ENCODE results near the gene CNKSR3. TPM values are rescaled to one million over a fixed set of nuclear protein-coding genes. Genes with fewer than 3 reads are reported as not detected.

The CNKSR3 gene
- total RNA-seq, 1 experiment from 2014 or later, result 5.6 TPM

- Histone ChIP-seq H4K91ac (ENCODE audit: insufficient read length, low read depth, low read length) (no peak overlapping the region), H2BK5ac (ENCODE audit: insufficient read length, low read length) (no peak overlapping the region), H3K23me2 (ENCODE audit: insufficient read length, low read depth, low read length, poor library complexity, severe bottlenecking) (no peaks in the 10 kb centered on the region), H3K56ac (ENCODE audit: insufficient read length, low read depth, low read length) (no peak overlapping the region), H3K14ac (ENCODE audit: insufficient read depth, low read length) (no peak overlapping the region), H2BK15ac (ENCODE audit: low read depth, low read length) (no peak overlapping the region), H3K4me2 (ENCODE audit: insufficient read depth, insufficient read length, low read length) (no peak overlapping the region), H3K23ac (ENCODE audit: insufficient read length, low read depth, low read length) (no peak overlapping the region), H2AFZ (ENCODE audit: low read length) (no peak overlapping the region), H3K9ac (ENCODE audit: extremely low read depth, insufficient read length, low read length) (no peak overlapping the region), H3K4me1 (ENCODE audit: insufficient read depth, low read length) (no peaks in the 10 kb centered on the region; the same call in 1 of the 2 replicates), H3K9me3 (ENCODE audit: control insufficient read depth, low read depth, low read length) (no peaks in the 10 kb centered on the region), H3T11ph (ENCODE audit: low read length) (no peak overlapping the region), H3K27ac (ENCODE audit: insufficient read length, low read depth, low read length) (no peak overlapping the region), H2BK120ac (ENCODE audit: low read depth, low read length, poor library complexity, severe bottlenecking) (no peak overlapping the region), H3K18ac (ENCODE audit: insufficient read length, low read depth, low read length) (no peak overlapping the region), H3K4ac (ENCODE audit: low read depth, low read length) (no peak overlapping the region), H2AK5ac (ENCODE audit: insufficient read length, low read length) (no peak overlapping the region), H4K5ac (ENCODE audit: insufficient read length, low read depth, low read length) (no peak overlapping the region), H4K20me1 (ENCODE audit: control insufficient read depth, insufficient read depth, insufficient read length) (no peaks in the 10 kb centered on the region), H4K8ac (replicated peaks; ENCODE audit: insufficient read length, low read depth, low read length) (no peak overlapping the region), H3K79me2 (ENCODE audit: insufficient read depth, low read length) (no peaks in the 10 kb centered on the region), H2BK20ac (ENCODE audit: low read depth, low read length, poor library complexity, severe bottlenecking) (no peak overlapping the region), H3K27me3 (ENCODE audit: insufficient read depth, low read length) (no peaks in the 10 kb centered on the region), H3K79me1 (ENCODE audit: insufficient read depth, low read depth, low read length, poor library complexity, severe bottlenecking) (no peaks in the 10 kb centered on the region), H2BK12ac (ENCODE audit: insufficient read length, low read depth, low read length) (no peak overlapping the region)
- no peak for TF ChIP-seq CTCF (conservative IDR thresholded peaks at IDR 0.05)
- Mint-ChIP-seq H3K27me3 (ENCODE audit: low read depth) (no peaks in the 10 kb centered on the region), H3K27ac (0 out of 7 replicates have a peak overlapping the region, but pooled peaks of 1 of the 3 experiments have one; percentile 8), H3K36me3 (ENCODE audit: insufficient read depth in 1 of 3, low read depth in 3 of 3) (no peaks in the 10 kb centered on the region), H3K4me3 (no peak overlapping the region), H3K9me3 (no peaks in the 10 kb centered on the region), H3K4me1 (peaks cover 0 to 5% of the 10 kb centered on the region in 2 experiments; a peak in 2 of 4 replicates)
- DNase-seq, result no peak
- WGBS (ENCODE audit: extremely low coverage, insufficient read length, low lambda C conversion rate), result no CpG with 5 or more reads among the region's 6 CpGs
These were observed 22.9 kb downstream of the CNKSR3 start for GRCh38 chr6:154487367-154488247.

Data from H9 (cell line).